ENCODE results near the gene ATP6V0C. TPM values are rescaled to one million over a fixed set of nuclear protein-coding genes. Genes with fewer than 3 reads are reported as not detected.
"Not testable (repeated sequence)": the region's sequence is repeated elsewhere in the genome, so short reads cannot be mapped to it uniquely, and the experiment has no call there.

ATP6V0C gene
- total RNA-seq, 1 donor from 2014 or later = 129 TPM

GRCh38 chr16:2531696-2532493, 18.1 kb downstream of the ATP6V0C start:
- intact Hi-C loops (cut with DNase I) = no loop called here
- DNase-seq = peak; percentile 99
- ATAC-seq (ENCODE audit: poor library complexity) = peak; percentile 95

GRCh38 chr16:2532494-2533141, 18.9 kb downstream of the ATP6V0C start:
- intact Hi-C loops (cut with DNase I) = no loop called here
- DNase-seq (peak; percentile 69), ATAC-seq (ENCODE audit: poor library complexity) (peak; percentile 32)

- DNase-seq = peak; percentile 43
- intact Hi-C loops (cut with DNase I); ATAC-seq (ENCODE audit: poor library complexity): not testable (repeated sequence)
These were observed 19.5 kb downstream of the ATP6V0C start for GRCh38 chr16:2533142-2533755.

- intact Hi-C loops (cut with DNase I) = no loop called here
- DNase-seq (peak; percentile 34), ATAC-seq (ENCODE audit: poor library complexity) (no peak)
These were observed 20.2 kb downstream of the ATP6V0C start for GRCh38 chr16:2533912-2534311.

- DNase-seq; ATAC-seq (ENCODE audit: poor library complexity); intact Hi-C loops (cut with DNase I): not testable (repeated sequence)
These were observed 20.6 kb downstream of the ATP6V0C start for GRCh38 chr16:2534335-2534734.

GRCh38 chr16:2535625-2536013, 21.9 kb downstream of the ATP6V0C start:
- ATAC-seq (ENCODE audit: poor library complexity) = no peak
- DNase-seq = peak; percentile 46

GRCh38 chr16:2537451-2538379, 24.0 kb downstream of the ATP6V0C start, which contains the start of gene PDPK1:
Gene PDPK1 (plus strand): TSS chr16:2538021. CDS start chr16:2538113, 92 bp downstream.
- intact Hi-C loops (cut with DNase I) = no loop called here
- DNase-seq (peak; percentile 96), ATAC-seq (ENCODE audit: poor library complexity) (peak; percentile 94)

More at GRCh38 chr16:2535625-2536013, 21.9 kb downstream of the ATP6V0C start:
- intact Hi-C loops (cut with DNase I) = no loop called here

- intact Hi-C loops (cut with DNase I); DNase-seq; ATAC-seq (ENCODE audit: poor library complexity): not testable (repeated sequence)
These were observed 25.6 kb downstream of the ATP6V0C start for GRCh38 chr16:2539192-2539844.

GRCh38 chr16:2539845-2540458, 26.2 kb downstream of the ATP6V0C start:
- intact Hi-C loops (cut with DNase I); ATAC-seq (ENCODE audit: poor library complexity): not testable (repeated sequence)
- DNase-seq = peak; percentile 56

GRCh38 chr16:2540912-2541311, 27.2 kb downstream of the ATP6V0C start:
- ATAC-seq (ENCODE audit: poor library complexity); intact Hi-C loops (cut with DNase I); DNase-seq: not testable (repeated sequence)

- DNase-seq; intact Hi-C loops (cut with DNase I); ATAC-seq (ENCODE audit: poor library complexity): not testable (repeated sequence)
These were observed 27.7 kb downstream of the ATP6V0C start for GRCh38 chr16:2541409-2541808.

GRCh38 chr16:2543771-2544170, 30.0 kb downstream of the ATP6V0C start:
- intact Hi-C loops (cut with DNase I); ATAC-seq (ENCODE audit: poor library complexity); DNase-seq: not testable (repeated sequence)

- intact Hi-C loops (cut with DNase I); ATAC-seq (ENCODE audit: poor library complexity); DNase-seq: not testable (repeated sequence)
These were observed 36.6 kb downstream of the ATP6V0C start for GRCh38 chr16:2550283-2550878.

- peak; percentile 19 for DNase-seq
- ATAC-seq (ENCODE audit: poor library complexity); intact Hi-C loops (cut with DNase I): not testable (repeated sequence)
These were observed 37.7 kb downstream of the ATP6V0C start for GRCh38 chr16:2551420-2551889.

GRCh38 chr16:2554709-2555425, 41.1 kb downstream of the ATP6V0C start:
- DNase-seq; intact Hi-C loops (cut with DNase I): not testable (repeated sequence)
- ATAC-seq (ENCODE audit: poor library complexity) = peak; percentile 8

GRCh38 chr16:2557150-2557549, 43.4 kb downstream of the ATP6V0C start:
- ATAC-seq (ENCODE audit: poor library complexity); DNase-seq; intact Hi-C loops (cut with DNase I): not testable (repeated sequence)
